Adrenal gland (tissue), 5 donors: Measurements from ENCODE around the gene TMEM179.

ENCODE experiments used
- CTCF ChIP-seq, 6 experiments: fragments of 450-650 bp in 4 of 6; fragments of 200-600 bp in 2 of 6; sonication (generic) in 1 of 6; IDR thresholded peaks; 1 replicate in 5 of 6; 2 replicates in 1 of 6; pipeline versions ENCODE4 v1.5.1 to v1.8.0; 2016 to 2021; ENCODE audit warnings: antibody characterized with exemption in 6 of 6, mild to moderate bottlenecking in 2 of 6, moderate library complexity in 1 of 6
- POLR2A ChIP-seq, 2 donors: fragments of 450-650 bp; IDR thresholded peaks; one replicate each; pipeline ENCODE4 v1.6.1; 2017; ENCODE audit warnings: antibody characterized with exemption in 2 of 2, mild to moderate bottlenecking in 2 of 2, moderate library complexity in 1 of 2
- donor health status: DM: no; HTN: no; CAD: no.

- TF ChIP-seq CTCF (IDR thresholded peaks at IDR 0.05) (no peak), POLR2A (IDR thresholded peaks at IDR 0.05) (no peak)
Measured at GRCh38 chr14:104595116-104595675, 9.4 kb downstream of the TMEM179 start.
